NCI-H1417 (cell line): ENCODE data around the gene OR4C45.
"Not testable (repeated sequence)": the region's sequence is repeated elsewhere in the genome, so short reads cannot be mapped to it uniquely, and the experiment has no call there.

Experiments used
- DNase-seq, 3 experiments: peaks; one replicate each; lab custom pipeline; 2025; lab: John Stamatoyannopoulos, UW

Gene OR4C45

GRCh38 chr11:50032574-50032973, at the start of gene OR4C45:
Gene OR4C45 (plus strand): TSS chr11:50032874.
- DNase-seq, result no peak

- peak in 2 of 3 experiments; percentile 48 to 83 for DNase-seq
Observed at GRCh38 chr11:49995565-49995964, 37.1 kb upstream of the OR4C45 start.

GRCh38 chr11:50030193-50030592, 2.5 kb upstream of the OR4C45 start:
- DNase-seq, result no peak

GRCh38 chr11:50036239-50036638, 3.6 kb downstream of the OR4C45 start:
- DNase-seq, result not testable (repeated sequence)

GRCh38 chr11:50037251-50037650, 4.6 kb downstream of the OR4C45 start:
- DNase-seq, result no peak

- no peak for DNase-seq
Observed at GRCh38 chr11:50044647-50045046, 12.0 kb downstream of the OR4C45 start.

GRCh38 chr11:50063056-50063455, 30.4 kb downstream of the OR4C45 start:
- DNase-seq, result not testable (repeated sequence)

GRCh38 chr11:50070389-50070788, 37.7 kb downstream of the OR4C45 start:
- DNase-seq, result no peak

GRCh38 chr11:50071584-50072225, 39.0 kb downstream of the OR4C45 start:
- DNase-seq, result no peak

GRCh38 chr11:50072226-50073112, 39.8 kb downstream of the OR4C45 start:
- DNase-seq, result no peak

- no peak for DNase-seq
Observed at GRCh38 chr11:50073113-50074105, 40.7 kb downstream of the OR4C45 start.

GRCh38 chr11:50074161-50074560, 41.5 kb downstream of the OR4C45 start:
- no peak for DNase-seq

- no peak for DNase-seq
Observed at GRCh38 chr11:50075856-50076255, 43.2 kb downstream of the OR4C45 start.

- DNase-seq, result no peak
Observed at GRCh38 chr11:50077526-50077925, 44.9 kb downstream of the OR4C45 start.

GRCh38 chr11:50078001-50078400, 45.3 kb downstream of the OR4C45 start:
- no peak for DNase-seq

GRCh38 chr11:50078946-50079345, 46.3 kb downstream of the OR4C45 start:
- not testable (repeated sequence) for DNase-seq

GRCh38 chr11:50080256-50080655, 47.6 kb downstream of the OR4C45 start:
- no peak for DNase-seq
